ENCODE results near the gene TMEM52B.

The TMEM52B gene

GRCh38 chr12:10167599-10167998 lies 11.2 kb upstream of the TMEM52B start:
- DNase-seq (ENCODE audit: extremely low read depth, low read depth), result no peak
- TF ChIP-seq CTCF (IDR thresholded peaks at IDR 0.05; ENCODE audit: low read depth, low read length, missing control alignments), result no peak
- H3K4me3 ChIP-seq (replicated peaks; ENCODE audit: low read depth, low read length), result no peak overlapping the region

- no peak for TF ChIP-seq CTCF (IDR thresholded peaks at IDR 0.05; ENCODE audit: low read depth, low read length, missing control alignments)
- no peak for DNase-seq (ENCODE audit: extremely low read depth, low read depth)
- H3K4me3 ChIP-seq (replicated peaks; ENCODE audit: low read depth, low read length), result no peak overlapping the region
Observed at GRCh38 chr12:10169104-10169503, 9.7 kb upstream of the TMEM52B start.

- H3K4me3 ChIP-seq (replicated peaks; ENCODE audit: low read depth, low read length), result no peak overlapping the region
- DNase-seq (ENCODE audit: extremely low read depth, low read depth), result no peak
- TF ChIP-seq CTCF (IDR thresholded peaks at IDR 0.05; ENCODE audit: low read depth, low read length, missing control alignments), result no peak
Observed at GRCh38 chr12:10170216-10170615, 8.6 kb upstream of the TMEM52B start.

- no peak within 1 kb of the TSS for H3K4me3 ChIP-seq (replicated peaks; ENCODE audit: low read depth, low read length)
- DNase-seq (ENCODE audit: extremely low read depth, low read depth), result no peak
- no peak for TF ChIP-seq CTCF (IDR thresholded peaks at IDR 0.05; ENCODE audit: low read depth, low read length, missing control alignments)
Observed at GRCh38 chr12:10171973-10172728, 6.7 kb upstream of the TMEM52B start, which contains the start of gene OLR1. Gene OLR1 (minus strand): TSS chr12:10172132. CDS start chr12:10172077, 55 bp downstream.

- no peak for TF ChIP-seq CTCF (IDR thresholded peaks at IDR 0.05; ENCODE audit: low read depth, low read length, missing control alignments)
- no peak for DNase-seq (ENCODE audit: extremely low read depth, low read depth)
- H3K4me3 ChIP-seq (replicated peaks; ENCODE audit: low read depth, low read length), result no peak overlapping the region
Observed at GRCh38 chr12:10174986-10175614, 3.7 kb upstream of the TMEM52B start.

GRCh38 chr12:10175846-10176636 lies 2.8 kb upstream of the TMEM52B start:
- DNase-seq (ENCODE audit: extremely low read depth, low read depth), result no peak
- TF ChIP-seq CTCF (IDR thresholded peaks at IDR 0.05; ENCODE audit: low read depth, low read length, missing control alignments), result no peak

More at GRCh38 chr12:10175846-10176636, 2.8 kb upstream of the TMEM52B start:
- no peak overlapping the region for H3K4me3 ChIP-seq (replicated peaks; ENCODE audit: low read depth, low read length)
